Transverse colon (tissue), 4 donors: ENCODE measurements around the gene IST1. TPM values are rescaled to one million over a fixed set of nuclear protein-coding genes. Genes with fewer than 3 reads are reported as not detected.
A peak's percentile ranks its signal among the peaks of the same experiment; 100 is the strongest.

Source experiments
- DNase-seq: peaks from one replicate; pipeline ENCODE4 v3.0.0-alpha.2; 2019
- H3K27ac ChIP-seq, 4 donors: fragments of 200-600 bp; sonication (generic); 2 replicates each; pipeline ENCODE4 v1.5.1; 2016 to 2018; ENCODE audit warnings: inconsistent platforms in 4 of 4
- H3K27me3 ChIP-seq: fragments of 200-600 bp; sonication (generic); 2 replicates; pipeline ENCODE4 v1.5.1; 2017; ENCODE audit warnings: inconsistent platforms
- H3K36me3 ChIP-seq, 4 donors: fragments of 200-600 bp; sonication (generic); 2 replicates each; pipeline ENCODE4 v1.5.1; 2017 to 2019; ENCODE audit warnings: inconsistent platforms in 4 of 4
- H3K4me1 ChIP-seq, 4 donors: fragments of 200-600 bp; sonication (generic); 2 replicates each; pipeline ENCODE4 v1.5.1; 2017 to 2020; ENCODE audit warnings: inconsistent platforms in 4 of 4
- H3K4me3 ChIP-seq, 4 donors: fragments of 200-600 bp; sonication (generic); 1 replicate in 1 of 4; 2 replicates in 3 of 4; pipeline versions ENCODE4 v1.5.1 to v1.6.1; 2017 to 2019; ENCODE audit warnings: inconsistent platforms in 4 of 4
- H3K9me3 ChIP-seq, 2 donors: fragments of 200-600 bp; sonication (generic); 2 replicates each; pipeline ENCODE4 v1.5.1; 2017 to 2019; ENCODE audit warnings: inconsistent platforms in 2 of 2
- CTCF ChIP-seq, 5 experiments: fragments of 200-600 bp in 3 of 5; fragments of 450-650 bp in 2 of 5; sonication (generic) in 3 of 5; IDR thresholded peaks; 1 replicate in 2 of 5; 2 replicates in 3 of 5; pipeline ENCODE4 v1.5.1; 2016 to 2017; ENCODE audit warnings: antibody characterized with exemption in 5 of 5, inconsistent platforms in 3 of 5, mild to moderate bottlenecking in 2 of 5, moderate library complexity in 1 of 5
- EP300 ChIP-seq: sonication (generic); formaldehyde crosslinking; IDR thresholded peaks from one replicate; pipeline ENCODE4 v1.6.1; 2017; ENCODE audit warnings: antibody characterized with exemption, low read depth
- POLR2A ChIP-seq: fragments of 450-650 bp; IDR thresholded peaks from one replicate; pipeline ENCODE4 v1.6.1; 2016; ENCODE audit warnings: antibody characterized with exemption, mild to moderate bottlenecking, moderate library complexity
- POLR2AphosphoS5 ChIP-seq, 3 donors: sonication (generic); formaldehyde crosslinking; IDR thresholded peaks; one replicate each; pipeline ENCODE4 v1.6.1; 2016; ENCODE audit warnings: antibody characterized with exemption in 3 of 3
- WGBS, 2 donors: methylation state at CpG; one replicate each; pipeline ENCODE4 v1.1.5; 2018; ENCODE audit warnings: low coverage in 1 of 2; 5-methylcytosine and 5-hydroxymethylcytosine counted together
- in situ Hi-C, 4 donors: fragments of 200-750 bp; cut with MboI; loops; one replicate each; pipeline versions ENCODE4 v1.15.0 to v1.15.1; 2017; ENCODE audit warnings: low sequenced_read_pairs in 3 of 4, low pct_ligation_motif_present in 1 of 4, low pct_unique_long_range_greater_than_20kb in 1 of 4
- intact Hi-C: fragments of 100-400 bp; cut with DNase I; formaldehyde crosslinking; loops from one replicate; pipeline ENCODE4 v1.15.1; 2023; ENCODE audit warnings: low total_unique reads
- total RNA-seq, 4 donors: library from RNA; depleted of rRNA; stranded (reverse); fragments of >200 nt; gene quantifications; one replicate each; pipeline ENCODE4 v1.1.0, GENCODE V29; 2016

Gene IST1
- total RNA-seq, 4 donors from 2014 or later = 200 to 303 (median 257) TPM

DNA sequence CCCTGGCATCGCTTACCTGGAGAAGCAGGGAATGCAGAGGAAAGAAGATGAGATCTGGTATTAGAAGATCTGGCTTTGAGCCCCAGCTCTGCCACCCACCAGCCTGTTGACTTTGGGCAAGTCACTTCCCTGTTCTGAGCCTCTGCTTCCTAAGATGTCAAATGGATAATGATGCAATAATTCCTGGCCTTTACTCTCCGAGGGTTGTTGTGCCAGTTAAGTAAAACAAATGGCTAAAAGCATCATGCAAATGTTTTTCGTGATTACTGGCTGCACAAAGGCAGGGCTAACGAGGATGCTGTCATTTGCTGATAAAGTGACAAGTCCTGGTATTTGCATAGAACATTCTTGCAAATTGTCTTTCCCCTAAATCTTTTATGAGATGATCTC, 10.1 kb upstream of the IST1 start:
- H3K27me3 ChIP-seq = no peaks in the 10 kb centered on the region
- intact Hi-C loops = no loop called here
- no peaks in the 10 kb centered on the region for H3K9me3 ChIP-seq
- peak overlapping the region in 1 of 4 donors; percentile 97 for H3K4me3 ChIP-seq
- DNase-seq = no peak
- TF ChIP-seq POLR2A = no peak
- no peak for TF ChIP-seq POLR2AphosphoS5 (IDR thresholded peaks at IDR 0.05)
- no peak for TF ChIP-seq EP300
- TF ChIP-seq CTCF (IDR thresholded peaks at IDR 0.05) = no peak
- H3K4me1 ChIP-seq = peaks cover 0 to 41% (median 11%) of the 10 kb centered on the region in 4 donors
- H3K27ac ChIP-seq = peak overlapping the region in 3 of 4 donors; percentile 92 to 95 (median 93)
- in situ Hi-C loops = loop anchor here in 1 of 4 donors (10.0 kb wide), 1 partner anchor 80 kb away; the partner anchor contains the start of gene AP1G1
- WGBS, 2 donors = 25 to 38% methylated on average over 2 to 4 of the region's 4 CpGs
- H3K36me3 ChIP-seq = no peaks in the 10 kb centered on the region

DNA sequence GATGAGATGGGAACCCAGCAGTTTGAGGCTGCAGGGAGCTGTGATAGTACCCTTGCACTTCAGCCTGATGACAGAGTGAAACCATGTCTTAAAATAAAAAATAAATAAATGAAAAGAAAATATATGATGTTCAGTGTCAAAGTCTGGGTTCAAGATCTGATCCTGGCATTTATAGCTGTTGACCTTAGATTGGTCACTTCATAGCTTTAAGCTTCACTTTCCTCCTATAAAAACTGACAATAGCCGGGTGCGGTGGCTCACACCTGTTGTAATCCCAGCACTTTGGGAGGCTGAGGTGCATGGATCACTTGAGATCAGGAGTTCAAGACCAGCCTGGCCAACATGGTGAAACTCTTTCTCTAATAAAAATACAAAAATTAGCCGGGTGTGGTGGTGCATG, 6.2 kb upstream of the IST1 start:
- WGBS, 2 donors = 67 to 83% methylated on average over 2 to 3 of the region's 3 CpGs
- no peaks in the 10 kb centered on the region for H3K36me3 ChIP-seq
- H3K27ac ChIP-seq = no peak overlapping the region
- TF ChIP-seq EP300 (no peak), POLR2A (no peak), POLR2AphosphoS5 (IDR thresholded peaks at IDR 0.05) (no peak), CTCF (IDR thresholded peaks at IDR 0.05) (no peak)
- intact Hi-C loops (no loop called here), in situ Hi-C loops (loop anchor here in 1 of 4 donors (10.0 kb wide), 1 partner anchor 84 kb away; the partner anchor contains the start of gene AP1G1)
- H3K4me1 ChIP-seq = peaks cover 0 to 23% (median 7%) of the 10 kb centered on the region in 4 donors
- no peak for DNase-seq
- no peak overlapping the region for H3K4me3 ChIP-seq
- no peaks in the 10 kb centered on the region for H3K9me3 ChIP-seq
- no peaks in the 10 kb centered on the region for H3K27me3 ChIP-seq

DNA sequence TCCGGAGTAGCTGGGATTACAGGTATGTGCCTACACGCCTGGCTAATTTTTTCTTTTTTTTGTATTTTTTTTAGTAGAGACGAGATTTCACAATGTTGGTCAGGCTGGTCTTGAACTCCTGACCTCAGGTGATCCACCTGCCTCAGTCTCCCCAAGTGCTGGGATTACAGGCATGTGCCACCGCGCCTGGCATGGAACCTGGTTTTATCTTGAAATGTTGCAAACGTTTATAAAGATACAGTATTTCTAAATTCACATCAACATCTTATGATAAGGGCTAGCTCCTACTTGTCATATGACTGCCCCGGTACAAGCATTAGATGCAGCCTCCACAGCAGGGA, 1.5 kb upstream of the IST1 start:
- intact Hi-C loops (loop anchor here (10.0 kb wide), 1 partner anchor 169 kb away; the partner anchor contains the start of gene PHLPP2), in situ Hi-C loops (no loop called here)
- Histone ChIP-seq H3K27ac (peak overlapping the region; percentile 98 to 99 (median 98)), H3K27me3 (no peaks in the 10 kb centered on the region), H3K4me3 (peak overlapping the region; percentile 48 to 92 (median 90)), H3K4me1 (peaks cover 12 to 41% (median 29%) of the 10 kb centered on the region in 4 donors), H3K36me3 (no peaks in the 10 kb centered on the region), H3K9me3 (no peaks in the 10 kb centered on the region)
- 37 to 50% methylated on average over 2 to 7 of the region's 7 CpGs for WGBS, 2 donors
- TF ChIP-seq EP300 = no peak
- no peak for TF ChIP-seq POLR2A
- TF ChIP-seq CTCF (IDR thresholded peaks at IDR 0.05) = no peak
- DNase-seq = no peak

GRCh38 chr16:71894229-71894920, 956 bp upstream of the IST1 start:
- 0 to 1% methylated on average over 20 to 31 of the region's 31 CpGs for WGBS, 2 donors
- Histone ChIP-seq H3K36me3 (no peaks in the 10 kb centered on the region), H3K9me3 (no peaks in the 10 kb centered on the region), H3K27me3 (no peaks in the 10 kb centered on the region), H3K4me3 (peak overlapping the region; percentile 48 to 92 (median 90)), H3K4me1 (peaks cover 12 to 46% (median 33%) of the 10 kb centered on the region in 4 donors), H3K27ac (peak overlapping the region; percentile 98 to 99 (median 98))
- peak; percentile 53 for DNase-seq
- in situ Hi-C loops (no loop called here), intact Hi-C loops (loop anchor here (10.0 kb wide), 1 partner anchor 170 kb away; the partner anchor contains the start of gene PHLPP2)
- TF ChIP-seq POLR2A (no peak), CTCF (IDR thresholded peaks at IDR 0.05) (no peak), POLR2AphosphoS5 (IDR thresholded peaks at IDR 0.05) (no peak), EP300 (no peak)
